Mesenchymal stem cell (in vitro differentiated cells and primary cell): ENCODE data around the gene CLUH.
"Not testable (repeated sequence)": the region's sequence is repeated elsewhere in the genome, so short reads cannot be mapped to it uniquely, and the experiment has no call there.

Source experiments
- DNase-seq: peaks from one replicate; pipeline ENCODE4 v3.0.0-alpha.2; 2013
- H2AFZ ChIP-seq: one replicate; pipeline ENCODE4 v1.6.1; 2013; ENCODE audit warnings: low read depth, mild to moderate bottlenecking, control low read depth, inconsistent platforms, low read length, moderate library complexity
- H2AK5ac ChIP-seq: 2 replicates; pipeline ENCODE4 v1.6.1; 2013; ENCODE audit warnings: low read length, moderate library complexity, mild to moderate bottlenecking, inconsistent platforms; ENCODE audit not compliant: severe bottlenecking
- H2BK120ac ChIP-seq: one replicate; pipeline ENCODE4 v1.6.1; 2013; ENCODE audit warnings: low read depth, mild to moderate bottlenecking, inconsistent platforms, low read length, moderate library complexity
- H2BK12ac ChIP-seq, 2 experiments: one replicate each; pipeline ENCODE4 v1.6.1; 2013; ENCODE audit warnings: inconsistent platforms in 2 of 2, low read length in 2 of 2, mild to moderate bottlenecking in 2 of 2, moderate library complexity in 2 of 2, control low read depth in 1 of 2
- H2BK15ac ChIP-seq: one replicate; pipeline ENCODE4 v1.6.1; 2013; ENCODE audit warnings: mild to moderate bottlenecking, low read depth, inconsistent platforms; ENCODE audit not compliant: poor library complexity, severe bottlenecking
- H2BK5ac ChIP-seq: 2 replicates; pipeline ENCODE4 v1.6.1; 2013; ENCODE audit warnings: low read depth, mild to moderate bottlenecking, low read length, control low read depth, inconsistent platforms; ENCODE audit not compliant: poor library complexity, severe bottlenecking
- H3K14ac ChIP-seq, 2 experiments: one replicate each; pipeline ENCODE4 v1.6.1; 2013; ENCODE audit warnings: inconsistent platforms in 2 of 2, low read length in 2 of 2, control low read depth in 1 of 2, mild to moderate bottlenecking in 1 of 2, moderate library complexity in 1 of 2
- H3K18ac ChIP-seq, 2 experiments: one replicate each; pipeline ENCODE4 v1.6.1; 2013; ENCODE audit warnings: inconsistent platforms in 2 of 2, low read length in 2 of 2, control low read depth in 1 of 2, low read depth in 1 of 2, mild to moderate bottlenecking in 1 of 2
- H3K23ac ChIP-seq, 2 experiments: one replicate each; pipeline ENCODE4 v1.6.1; 2013; ENCODE audit warnings: inconsistent platforms in 2 of 2, low read length in 2 of 2, mild to moderate bottlenecking in 2 of 2, moderate library complexity in 2 of 2, control low read depth in 1 of 2
- H3K27ac ChIP-seq: 2 replicates; pipeline ENCODE4 v1.5.1; 2013; ENCODE audit warnings: mild to moderate bottlenecking, moderate library complexity, low read length, control low read depth, inconsistent platforms; ENCODE audit not compliant: poor library complexity, severe bottlenecking
- H3K27me3 ChIP-seq, 2 experiments: 2 replicates each; pipeline versions ENCODE4 v1.6.1 to v1.7.0; 2013; ENCODE audit warnings: low read length in 2 of 2, mild to moderate bottlenecking in 2 of 2, moderate library complexity in 2 of 2, control low read depth in 1 of 2, inconsistent platforms in 1 of 2; ENCODE audit not compliant: control insufficient read depth in 1 of 2, insufficient read depth in 1 of 2
- H3K36me3 ChIP-seq, 2 experiments: 2 replicates each; pipeline versions ENCODE4 v1.6.1 to v1.7.0; 2013; ENCODE audit warnings: low read length in 2 of 2, control low read depth in 1 of 2, inconsistent platforms in 1 of 2, low read depth in 1 of 2, mild to moderate bottlenecking in 1 of 2; ENCODE audit not compliant: insufficient read depth in 2 of 2, control insufficient read depth in 1 of 2
- H3K4ac ChIP-seq, 2 experiments: one replicate each; pipeline ENCODE4 v1.6.1; 2013; ENCODE audit warnings: inconsistent platforms in 2 of 2, low read length in 2 of 2, mild to moderate bottlenecking in 2 of 2, moderate library complexity in 2 of 2, control low read depth in 1 of 2, low read depth in 1 of 2
- H3K4me1 ChIP-seq: 2 replicates; pipeline ENCODE4 v1.6.1; 2013; ENCODE audit warnings: low read depth, low read length, control low read depth; ENCODE audit not compliant: control insufficient read depth, insufficient read depth
- H3K4me2 ChIP-seq: 2 replicates; pipeline ENCODE4 v1.6.1; 2013; ENCODE audit warnings: low read length, mild to moderate bottlenecking, inconsistent platforms; ENCODE audit not compliant: poor library complexity, severe bottlenecking
- H3K4me3 ChIP-seq, 2 experiments: 2 replicates each; pipeline versions ENCODE4 v1.5.1 to v1.7.0; 2013; ENCODE audit warnings: low read length in 2 of 2, mild to moderate bottlenecking in 2 of 2, control low read depth in 1 of 2, low read depth in 1 of 2; ENCODE audit not compliant: insufficient read depth in 1 of 2
- H3K79me1 ChIP-seq: replicated peaks from 2 replicates; pipeline ENCODE4 v1.6.1; 2013; ENCODE audit warnings: mild to moderate bottlenecking, control low read depth, low read length, inconsistent platforms; ENCODE audit not compliant: poor library complexity, severe bottlenecking
- H3K9ac ChIP-seq: 2 replicates; pipeline ENCODE4 v1.7.0; 2013; ENCODE audit warnings: mild to moderate bottlenecking, low read length, moderate library complexity
- H3K9me3 ChIP-seq: 2 replicates; pipeline ENCODE4 v1.7.0; 2013; ENCODE audit warnings: mild to moderate bottlenecking, low read length; ENCODE audit not compliant: control insufficient read depth
- H4K8ac ChIP-seq: one replicate; pipeline ENCODE4 v1.6.1; 2013; ENCODE audit warnings: inconsistent platforms, mild to moderate bottlenecking, low read length, moderate library complexity
- H4K91ac ChIP-seq: one replicate; pipeline ENCODE4 v1.6.1; 2013; ENCODE audit warnings: mild to moderate bottlenecking, low read length, inconsistent platforms
- WGBS: methylation state at CpG from one replicate; pipeline ENCODE4 v1.1.7; 2013; ENCODE audit warnings: mixed read lengths; 5-methylcytosine and 5-hydroxymethylcytosine counted together

CLUH gene

GRCh38 chr17:2656283-2656682, 55.3 kb downstream of the CLUH start:
- Histone ChIP-seq H3K27me3 (no peaks in the 10 kb centered on the region), H2AFZ (no peak overlapping the region), H2BK15ac (no peak overlapping the region), H3K79me1 (no peaks in the 10 kb centered on the region), H3K9ac (no peak overlapping the region), H3K4ac (no peak overlapping the region), H4K91ac (no peak overlapping the region), H3K9me3 (no peaks in the 10 kb centered on the region), H3K4me1 (peaks cover 5% of the 10 kb centered on the region), H2BK12ac (no peak overlapping the region), H3K14ac (no peak overlapping the region), H3K36me3 (peaks cover 7 to 16% of the 10 kb centered on the region in 2 experiments), H2BK5ac (no peak overlapping the region), H2AK5ac (no peak overlapping the region), H3K4me2 (no peak overlapping the region), H3K27ac (no peak overlapping the region), H3K4me3 (no peak overlapping the region), H2BK120ac (no peak overlapping the region), H3K23ac (no peak overlapping the region), H4K8ac (no peak overlapping the region), H3K18ac (no peak overlapping the region)
- no peak for DNase-seq
- no CpG with 5 or more reads among the region's 1 CpG for WGBS

- Histone ChIP-seq H3K4me2 (no peak overlapping the region), H3K18ac (no peak overlapping the region), H2BK120ac (no peak overlapping the region), H3K27me3 (no peaks in the 10 kb centered on the region), H2BK12ac (no peak overlapping the region), H3K36me3 (peaks cover 7 to 16% of the 10 kb centered on the region in 2 experiments), H3K23ac (no peak overlapping the region), H2AK5ac (no peak overlapping the region), H4K91ac (no peak overlapping the region), H2AFZ (no peak overlapping the region), H3K27ac (no peak overlapping the region), H4K8ac (no peak overlapping the region), H2BK15ac (no peak overlapping the region), H3K9ac (no peak overlapping the region), H3K4ac (no peak overlapping the region), H3K9me3 (no peaks in the 10 kb centered on the region), H3K4me3 (no peak overlapping the region), H2BK5ac (no peak overlapping the region), H3K4me1 (peaks cover 5% of the 10 kb centered on the region), H3K14ac (no peak overlapping the region), H3K79me1 (no peaks in the 10 kb centered on the region)
- no peak for DNase-seq
- WGBS, result 84% methylated on average over 7 of the region's 7 CpGs
These were observed 56.0 kb downstream of the CLUH start for GRCh38 chr17:2655546-2655945.

- H3K27me3 ChIP-seq, H3K4me1 ChIP-seq, H4K91ac ChIP-seq, H3K9me3 ChIP-seq, H3K23ac ChIP-seq, H3K79me1 ChIP-seq, H2BK12ac ChIP-seq, H2AK5ac ChIP-seq, H3K4me3 ChIP-seq, H3K27ac ChIP-seq, H3K14ac ChIP-seq, H3K4me2 ChIP-seq, H2BK15ac ChIP-seq, H3K18ac ChIP-seq, H2BK120ac ChIP-seq, H2BK5ac ChIP-seq, H3K9ac ChIP-seq, DNase-seq, H2AFZ ChIP-seq, H3K4ac ChIP-seq, H4K8ac ChIP-seq: not testable (repeated sequence)
- peaks cover 12 to 25% of the 10 kb centered on the region in 2 experiments for H3K36me3 ChIP-seq
- 100% methylated on average over 2 of the region's 3 CpGs for WGBS
These were observed 58.7 kb downstream of the CLUH start for GRCh38 chr17:2652911-2653310.

GRCh38 chr17:2649191-2649590, 62.4 kb downstream of the CLUH start:
- no peak overlapping the region for H2BK120ac ChIP-seq
- H4K91ac ChIP-seq, result no peak overlapping the region
- no peak overlapping the region for H3K18ac ChIP-seq
- H3K9me3 ChIP-seq, result no peaks in the 10 kb centered on the region
- no peak overlapping the region for H3K23ac ChIP-seq
- H2AK5ac ChIP-seq, result no peak overlapping the region
- no peak overlapping the region for H3K27ac ChIP-seq
- no peaks in the 10 kb centered on the region for H3K4me1 ChIP-seq
- H3K4me2 ChIP-seq, result no peak overlapping the region
- DNase-seq, result no peak
- H2BK5ac ChIP-seq, result no peak overlapping the region
- H2BK15ac ChIP-seq, result no peak overlapping the region
- H2AFZ ChIP-seq, result no peak overlapping the region
- H3K27me3 ChIP-seq, result no peaks in the 10 kb centered on the region
- no peak overlapping the region for H3K4ac ChIP-seq
- H3K14ac ChIP-seq, result no peak overlapping the region
- H2BK12ac ChIP-seq, result no peak overlapping the region
- 98% methylated on average over 9 of the region's 11 CpGs for WGBS
- H4K8ac ChIP-seq, result no peak overlapping the region
- H3K4me3 ChIP-seq, result no peak overlapping the region
- no peak overlapping the region for H3K9ac ChIP-seq
- H3K36me3 ChIP-seq, result peaks cover 17 to 33% of the 10 kb centered on the region in 2 experiments
- H3K79me1 ChIP-seq, result peaks cover 7% of the 10 kb centered on the region
